Endothelial cell (in vitro differentiated cells): Measurements from ENCODE around the gene CRNN. TPM values are rescaled to one million over a fixed set of nuclear protein-coding genes. Genes with fewer than 3 reads are reported as not detected.

Experiments
- DNase-seq: peaks from one replicate; pipeline ENCODE4 v3.0.0; 2021; ENCODE audit warnings: low spot score
- H3K27ac Mint-ChIP-seq: one replicate; pipeline ENCODE4 v1.8.0; 2021; ENCODE audit warnings: mixed read lengths, inconsistent platforms; ENCODE audit not compliant: unreplicated experiment
- H3K27me3 Mint-ChIP-seq: one replicate; pipeline ENCODE4 v1.8.0; 2021; ENCODE audit warnings: mild to moderate bottlenecking, moderate library complexity, mixed read lengths, inconsistent platforms; ENCODE audit not compliant: unreplicated experiment
- H3K36me3 Mint-ChIP-seq: one replicate; pipeline ENCODE4 v1.8.0; 2021; ENCODE audit warnings: mild to moderate bottlenecking, low read depth, mixed read lengths, inconsistent platforms; ENCODE audit not compliant: unreplicated experiment
- H3K4me1 Mint-ChIP-seq: one replicate; pipeline ENCODE4 v1.8.0; 2021; ENCODE audit warnings: mild to moderate bottlenecking, mixed read lengths, inconsistent platforms; ENCODE audit not compliant: unreplicated experiment
- H3K4me3 Mint-ChIP-seq: one replicate; pipeline ENCODE4 v1.8.0; 2021; ENCODE audit warnings: mild to moderate bottlenecking, mixed read lengths, inconsistent platforms; ENCODE audit not compliant: unreplicated experiment
- H3K9me3 Mint-ChIP-seq: one replicate; pipeline ENCODE4 v1.8.0; 2021; ENCODE audit warnings: mixed read lengths, inconsistent platforms; ENCODE audit not compliant: unreplicated experiment
- total RNA-seq: library from RNA; stranded (reverse); fragmentation: NEBNext Ultra II Directional; extraction: Animal tissue kit (Norgen Biotek cat#: 25700); gene quantifications from one replicate; pipeline ENCODE4 v1.2.1, GENCODE V29; 2021; ENCODE audit not compliant: unreplicated experiment
- TF ChIP-seq, protein P1 (sequence below): fragments of 200-600 bp; sonication (generic); IDR thresholded peaks from one replicate; pipeline ENCODE4 v1.5.0; 2021; ENCODE audit warnings: antibody characterized with exemption; ENCODE audit not compliant: unreplicated experiment

The CRNN gene
- total RNA-seq, 1 donor from 2014 or later: not detected

DNA sequence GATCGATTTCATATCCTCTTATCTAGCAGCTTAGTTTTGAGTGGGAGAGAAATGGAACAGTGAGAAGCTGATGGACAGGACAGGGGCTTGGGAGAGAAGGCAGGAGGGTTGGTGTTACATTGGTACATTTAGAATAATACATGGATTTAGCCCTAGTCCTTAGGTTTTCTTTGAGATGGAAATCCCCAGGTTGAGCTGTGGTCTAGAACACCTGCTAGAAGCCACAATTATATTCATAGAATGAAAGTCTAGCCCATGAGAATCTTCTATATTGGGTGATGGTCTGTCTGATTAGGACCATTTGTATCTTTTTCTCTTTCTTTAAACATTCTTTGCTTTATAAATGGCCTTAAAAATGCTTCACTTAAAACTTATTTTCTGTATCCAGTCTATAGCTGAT lies 19.9 kb downstream of the CRNN start:
- Mint-ChIP-seq H3K4me1 (peaks cover 6% of the 10 kb centered on the region), H3K27ac (no peak overlapping the region), H3K4me3 (no peak overlapping the region), H3K36me3 (no peaks in the 10 kb centered on the region), H3K27me3 (peaks cover 3% of the 10 kb centered on the region), H3K9me3 (no peaks in the 10 kb centered on the region)
- TF ChIP-seq, protein P1, sequence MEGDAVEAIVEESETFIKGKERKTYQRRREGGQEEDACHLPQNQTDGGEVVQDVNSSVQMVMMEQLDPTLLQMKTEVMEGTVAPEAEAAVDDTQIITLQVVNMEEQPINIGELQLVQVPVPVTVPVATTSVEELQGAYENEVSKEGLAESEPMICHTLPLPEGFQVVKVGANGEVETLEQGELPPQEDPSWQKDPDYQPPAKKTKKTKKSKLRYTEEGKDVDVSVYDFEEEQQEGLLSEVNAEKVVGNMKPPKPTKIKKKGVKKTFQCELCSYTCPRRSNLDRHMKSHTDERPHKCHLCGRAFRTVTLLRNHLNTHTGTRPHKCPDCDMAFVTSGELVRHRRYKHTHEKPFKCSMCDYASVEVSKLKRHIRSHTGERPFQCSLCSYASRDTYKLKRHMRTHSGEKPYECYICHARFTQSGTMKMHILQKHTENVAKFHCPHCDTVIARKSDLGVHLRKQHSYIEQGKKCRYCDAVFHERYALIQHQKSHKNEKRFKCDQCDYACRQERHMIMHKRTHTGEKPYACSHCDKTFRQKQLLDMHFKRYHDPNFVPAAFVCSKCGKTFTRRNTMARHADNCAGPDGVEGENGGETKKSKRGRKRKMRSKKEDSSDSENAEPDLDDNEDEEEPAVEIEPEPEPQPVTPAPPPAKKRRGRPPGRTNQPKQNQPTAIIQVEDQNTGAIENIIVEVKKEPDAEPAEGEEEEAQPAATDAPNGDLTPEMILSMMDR: no peak
- no peak for DNase-seq

- TF ChIP-seq, protein P1: no peak
- Mint-ChIP-seq H3K9me3 (no peaks in the 10 kb centered on the region), H3K36me3 (no peaks in the 10 kb centered on the region), H3K4me3 (no peak overlapping the region), H3K27ac (no peak overlapping the region), H3K4me1 (peaks cover 6% of the 10 kb centered on the region), H3K27me3 (peaks cover 3% of the 10 kb centered on the region)
- DNase-seq: no peak
Observed at GRCh38 chr1:152392909-152393308, 21.2 kb downstream of the CRNN start.

DNA sequence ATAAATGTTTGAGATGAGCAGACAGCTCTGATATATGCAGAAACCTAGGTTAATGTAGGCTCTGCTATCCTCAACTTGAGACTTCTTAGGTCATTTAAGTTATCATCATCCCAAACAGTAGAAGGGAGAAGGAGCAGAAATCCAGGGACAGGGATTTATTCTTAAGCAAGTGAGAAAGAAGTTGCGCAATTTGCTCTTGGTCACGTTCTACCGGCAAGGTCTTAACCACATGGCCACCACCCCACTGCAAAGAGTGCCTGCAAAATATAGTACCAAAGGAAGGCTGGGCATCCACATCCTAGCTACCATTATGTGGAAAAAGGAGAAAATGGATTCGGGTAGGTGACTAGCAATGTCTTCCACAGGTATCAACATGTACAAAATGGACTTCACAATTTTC lies 25.2 kb downstream of the CRNN start:
- Mint-ChIP-seq H3K4me3 (no peak overlapping the region), H3K27me3 (peaks cover 1% of the 10 kb centered on the region), H3K4me1 (peaks cover 6% of the 10 kb centered on the region), H3K27ac (no peak overlapping the region), H3K9me3 (no peaks in the 10 kb centered on the region), H3K36me3 (no peaks in the 10 kb centered on the region)
- TF ChIP-seq, protein P1: no peak
- no peak for DNase-seq

- no peaks in the 10 kb centered on the region for H3K9me3 Mint-ChIP-seq
Observed at GRCh38 chr1:152386940-152387339, 27.1 kb downstream of the CRNN start.

DNA sequence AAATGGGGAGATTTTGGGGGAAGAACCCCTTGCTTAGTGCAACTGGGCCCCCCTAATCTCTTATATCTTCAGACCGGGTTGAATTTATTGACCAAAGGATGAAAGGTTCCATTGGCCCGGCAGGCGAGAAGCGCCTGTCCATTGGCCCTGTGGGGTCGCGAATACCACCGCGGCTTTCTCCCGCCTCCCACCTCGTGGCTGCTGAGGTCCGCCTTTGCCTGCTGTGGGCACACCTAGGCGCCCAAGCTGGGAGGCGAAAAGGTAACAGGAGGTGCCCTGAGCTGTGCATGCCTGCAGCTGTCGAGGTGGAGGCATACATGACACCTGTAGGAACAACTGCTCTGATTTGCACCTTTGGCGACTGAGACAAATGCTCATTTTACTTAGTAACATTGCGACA lies 33.1 kb downstream of the CRNN start:
- DNase-seq: no peak
- H3K4me3 Mint-ChIP-seq: no peak overlapping the region
- H3K27ac Mint-ChIP-seq: no peak overlapping the region
- H3K9me3 Mint-ChIP-seq: no peaks in the 10 kb centered on the region
- no peaks in the 10 kb centered on the region for H3K4me1 Mint-ChIP-seq
- no peaks in the 10 kb centered on the region for H3K27me3 Mint-ChIP-seq
- H3K36me3 Mint-ChIP-seq: no peaks in the 10 kb centered on the region
- TF ChIP-seq, protein P1: no peak

More at GRCh38 chr1:152386940-152387339, 27.1 kb downstream of the CRNN start:
- Mint-ChIP-seq H3K4me1 (peaks cover 6% of the 10 kb centered on the region), H3K27ac (no peak overlapping the region), H3K36me3 (no peaks in the 10 kb centered on the region), H3K4me3 (no peak overlapping the region), H3K27me3 (no peaks in the 10 kb centered on the region)
- no peak for DNase-seq
- TF ChIP-seq, protein P1: no peak
